ENCODE measurements around the gene TMEM164.

DNA sequence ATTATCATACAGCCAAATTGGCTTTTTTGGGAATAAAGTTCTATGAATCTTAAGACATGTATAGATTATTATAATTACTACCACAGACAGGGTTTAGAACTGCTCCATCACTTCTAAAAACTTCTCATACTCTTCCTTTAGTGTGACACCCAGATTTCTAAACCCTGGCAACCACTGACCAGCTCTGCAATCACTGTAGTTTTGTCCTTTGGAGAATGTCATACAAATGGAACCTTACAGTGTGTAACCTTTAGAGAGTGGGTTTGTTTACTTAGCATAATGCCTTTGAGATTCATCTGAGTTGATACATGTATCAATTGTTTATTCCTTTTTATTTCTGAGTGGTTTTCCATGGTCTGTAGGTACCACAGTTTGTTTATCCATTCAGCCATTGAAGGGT, 95.0 kb downstream of the TMEM164 start:
- no peak for TF ChIP-seq EZH2 (IDR thresholded peaks at IDR 0.05; ENCODE audit: low read length)
- TF ChIP-seq, protein P1, sequence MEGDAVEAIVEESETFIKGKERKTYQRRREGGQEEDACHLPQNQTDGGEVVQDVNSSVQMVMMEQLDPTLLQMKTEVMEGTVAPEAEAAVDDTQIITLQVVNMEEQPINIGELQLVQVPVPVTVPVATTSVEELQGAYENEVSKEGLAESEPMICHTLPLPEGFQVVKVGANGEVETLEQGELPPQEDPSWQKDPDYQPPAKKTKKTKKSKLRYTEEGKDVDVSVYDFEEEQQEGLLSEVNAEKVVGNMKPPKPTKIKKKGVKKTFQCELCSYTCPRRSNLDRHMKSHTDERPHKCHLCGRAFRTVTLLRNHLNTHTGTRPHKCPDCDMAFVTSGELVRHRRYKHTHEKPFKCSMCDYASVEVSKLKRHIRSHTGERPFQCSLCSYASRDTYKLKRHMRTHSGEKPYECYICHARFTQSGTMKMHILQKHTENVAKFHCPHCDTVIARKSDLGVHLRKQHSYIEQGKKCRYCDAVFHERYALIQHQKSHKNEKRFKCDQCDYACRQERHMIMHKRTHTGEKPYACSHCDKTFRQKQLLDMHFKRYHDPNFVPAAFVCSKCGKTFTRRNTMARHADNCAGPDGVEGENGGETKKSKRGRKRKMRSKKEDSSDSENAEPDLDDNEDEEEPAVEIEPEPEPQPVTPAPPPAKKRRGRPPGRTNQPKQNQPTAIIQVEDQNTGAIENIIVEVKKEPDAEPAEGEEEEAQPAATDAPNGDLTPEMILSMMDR (optimal IDR thresholded peaks at IDR 0.05 in 1 of 3, IDR thresholded peaks at IDR 0.05 in 1 of 3, conservative IDR thresholded peaks at IDR 0.05 in 1 of 3; ENCODE audit: extremely low read depth in 1 of 3, insufficient read depth in 2 of 3, low read length in 3 of 3): no peak
